Measurements from ENCODE around the gene GMEB2. TPM values are rescaled to one million over a fixed set of nuclear protein-coding genes. Genes with fewer than 3 reads are reported as not detected.

GMEB2 gene
- total RNA-seq, 1 donor from 2014 or later, result 13.2 TPM

- DNase-seq (ENCODE audit: low read depth), result no peak
- FAIRE-seq, result no peak
Measured at GRCh38 chr20:63622732-63623131, 4.2 kb downstream of the GMEB2 start.

DNA sequence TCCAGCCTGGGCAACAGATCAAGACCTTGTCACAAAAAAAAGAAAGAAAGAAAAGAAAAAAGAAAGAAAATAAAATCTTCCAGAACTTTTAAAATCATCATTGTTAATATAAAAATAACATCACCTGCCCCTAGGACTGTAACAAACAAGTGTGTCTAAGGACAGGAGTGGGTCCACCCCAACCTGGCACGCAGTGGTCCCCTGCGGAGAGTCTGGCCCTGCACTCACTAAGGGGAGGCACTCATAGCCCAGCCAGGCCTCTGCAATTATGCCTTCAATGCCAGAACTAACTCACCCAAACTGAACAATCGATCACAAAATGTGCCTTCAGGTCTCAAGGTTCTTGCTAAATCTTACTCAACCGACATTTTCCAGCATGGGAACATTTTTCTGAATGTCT lies 4.8 kb downstream of the GMEB2 start:
- FAIRE-seq (no peak), DNase-seq (ENCODE audit: low read depth) (no peak)
- TF ChIP-seq CTCF (IDR thresholded peaks at IDR 0.05; ENCODE audit: insufficient read depth, low read length, severe bottlenecking), result no peak
- Histone ChIP-seq H3K27me3 (ENCODE audit: control insufficient read depth, insufficient read depth, low read length) (no peaks in the 10 kb centered on the region), H3K36me3 (ENCODE audit: control insufficient read depth, insufficient read depth, low read length) (peaks cover 16% of the 10 kb centered on the region), H3K4me3 (ENCODE audit: low read depth, low read length) (no peak overlapping the region)

More at GRCh38 chr20:63622732-63623131, 4.2 kb downstream of the GMEB2 start:
- no peak for TF ChIP-seq CTCF (IDR thresholded peaks at IDR 0.05; ENCODE audit: insufficient read depth, low read length, severe bottlenecking)
- Histone ChIP-seq H3K27me3 (ENCODE audit: control insufficient read depth, insufficient read depth, low read length) (no peaks in the 10 kb centered on the region), H3K4me3 (ENCODE audit: low read depth, low read length) (no peak overlapping the region), H3K36me3 (ENCODE audit: control insufficient read depth, insufficient read depth, low read length) (peaks cover 12% of the 10 kb centered on the region)

GRCh38 chr20:63620991-63621390 lies 5.9 kb downstream of the GMEB2 start:
- DNase-seq (ENCODE audit: low read depth) (no peak), FAIRE-seq (no peak)
- peaks cover 21% of the 10 kb centered on the region for H3K36me3 ChIP-seq (ENCODE audit: control insufficient read depth, insufficient read depth, low read length)
- H3K27me3 ChIP-seq (ENCODE audit: control insufficient read depth, insufficient read depth, low read length), result no peaks in the 10 kb centered on the region
- no peak overlapping the region for H3K4me3 ChIP-seq (ENCODE audit: low read depth, low read length)
- TF ChIP-seq CTCF (IDR thresholded peaks at IDR 0.05; ENCODE audit: insufficient read depth, low read length, severe bottlenecking), result no peak

DNA sequence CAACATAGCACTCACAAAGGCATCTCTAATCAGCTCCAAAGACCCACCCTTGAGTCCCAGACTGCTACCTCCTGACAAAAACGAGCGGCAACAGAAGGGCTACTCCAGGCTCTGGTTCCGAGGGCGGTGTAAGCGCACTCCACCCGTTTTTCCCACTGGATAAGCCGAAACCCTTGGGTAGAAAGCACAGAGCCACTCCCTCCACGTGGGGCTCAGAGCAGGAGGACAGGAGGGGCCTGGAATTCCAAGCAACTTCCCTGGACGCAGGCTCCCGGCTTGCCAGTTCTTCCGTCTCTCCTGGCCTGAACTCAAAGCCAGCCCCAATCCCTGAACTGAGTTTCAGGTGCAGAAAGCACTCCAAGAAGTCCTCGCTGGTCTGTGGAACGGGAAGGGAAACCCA lies 7.4 kb downstream of the GMEB2 start:
- H3K27me3 ChIP-seq (ENCODE audit: control insufficient read depth, insufficient read depth, low read length), result no peaks in the 10 kb centered on the region
- H3K36me3 ChIP-seq (ENCODE audit: control insufficient read depth, insufficient read depth, low read length), result peaks cover 23% of the 10 kb centered on the region
- no peak overlapping the region for H3K4me3 ChIP-seq (ENCODE audit: low read depth, low read length)
- DNase-seq (ENCODE audit: low read depth) (no peak), FAIRE-seq (no peak)
- no peak for TF ChIP-seq CTCF (IDR thresholded peaks at IDR 0.05; ENCODE audit: insufficient read depth, low read length, severe bottlenecking)

DNA sequence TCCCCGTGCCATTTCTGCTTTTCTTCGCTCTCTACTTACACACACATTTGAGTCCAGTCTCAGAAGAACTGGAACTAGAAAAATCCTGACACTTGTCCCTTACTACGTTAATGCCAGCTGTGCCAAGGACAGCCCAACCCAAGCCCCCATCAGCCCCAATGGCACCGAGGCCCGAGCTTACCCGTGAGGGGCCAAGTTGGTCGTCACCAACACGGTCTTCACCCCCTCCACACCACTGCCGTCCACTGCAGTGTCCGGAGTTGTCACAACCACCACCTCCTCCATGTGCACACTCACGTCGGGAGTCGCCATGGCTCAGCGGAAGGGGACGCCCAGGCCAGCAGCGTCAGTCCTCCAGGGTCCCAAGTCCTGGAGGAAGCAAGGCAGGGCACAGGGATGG lies 7.8 kb downstream of the GMEB2 start:
- DNase-seq (ENCODE audit: low read depth) (no peak), FAIRE-seq (no peak)
- H3K4me3 ChIP-seq (ENCODE audit: low read depth, low read length), result no peak overlapping the region
- peaks cover 22% of the 10 kb centered on the region for H3K36me3 ChIP-seq (ENCODE audit: control insufficient read depth, insufficient read depth, low read length)
- no peak for TF ChIP-seq CTCF (IDR thresholded peaks at IDR 0.05; ENCODE audit: insufficient read depth, low read length, severe bottlenecking)
- no peaks in the 10 kb centered on the region for H3K27me3 ChIP-seq (ENCODE audit: control insufficient read depth, insufficient read depth, low read length)

DNA sequence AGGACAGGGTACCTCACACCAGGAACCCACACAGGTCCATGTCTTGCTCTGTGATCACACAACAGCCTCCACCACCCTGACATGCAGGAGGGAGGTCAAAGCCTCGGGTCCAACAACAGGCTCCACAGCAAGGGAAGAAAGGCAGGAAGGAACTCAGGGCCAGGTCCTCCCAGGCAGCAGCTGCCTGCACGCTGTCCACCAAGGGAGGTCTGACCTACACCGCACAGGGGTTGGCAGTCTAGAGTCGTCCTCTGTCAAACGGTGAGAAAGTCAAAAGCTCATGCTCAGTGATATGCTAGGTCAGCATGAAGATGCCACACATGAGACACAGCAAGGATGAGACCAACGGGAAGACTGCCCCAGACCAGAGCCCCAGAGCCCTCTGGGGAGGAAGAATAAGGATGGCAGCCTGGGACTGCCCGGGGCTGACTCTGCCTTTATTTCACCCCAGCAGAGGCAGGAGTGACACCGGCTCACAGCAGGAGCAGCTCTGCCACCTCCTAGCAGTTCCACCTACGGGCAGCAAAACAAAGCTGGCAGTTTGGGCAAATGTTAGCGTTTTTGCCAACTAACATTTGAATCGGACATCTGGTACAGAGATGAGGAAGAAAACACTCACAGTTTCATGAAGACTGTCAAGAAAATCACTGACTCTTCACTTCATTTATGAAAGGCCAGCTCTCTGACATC lies 8.5 kb downstream of the GMEB2 start:
- no peak for FAIRE-seq

More for the DNA sequence above, 8.5 kb downstream of the GMEB2 start:
- no peak for DNase-seq (ENCODE audit: low read depth)
- Histone ChIP-seq H3K4me3 (ENCODE audit: low read depth, low read length) (no peak overlapping the region), H3K36me3 (ENCODE audit: control insufficient read depth, insufficient read depth, low read length) (peaks cover 23% of the 10 kb centered on the region), H3K27me3 (ENCODE audit: control insufficient read depth, insufficient read depth, low read length) (no peaks in the 10 kb centered on the region)
- no peak for TF ChIP-seq CTCF (IDR thresholded peaks at IDR 0.05; ENCODE audit: insufficient read depth, low read length, severe bottlenecking)

All from bronchial epithelial cell (primary cell).